Suprapubic skin (tissue), 3 donors: ENCODE measurements around the gene PPP1CB.

Experiments
- CTCF ChIP-seq, 2 donors: fragments of 200-600 bp in 1 of 2; fragments of 450-650 bp in 1 of 2; sonication (generic) in 1 of 2; IDR thresholded peaks; one replicate each; pipeline ENCODE4 v1.5.1; 2016 to 2019; ENCODE audit warnings: antibody characterized with exemption in 2 of 2, mild to moderate bottlenecking in 1 of 2, moderate library complexity in 1 of 2
- EP300 ChIP-seq: sonication (generic); formaldehyde crosslinking; IDR thresholded peaks from one replicate; pipeline ENCODE4 v1.6.1; 2017; ENCODE audit warnings: antibody characterized with exemption

GRCh38 chr2:28748176-28748575 lies 3.5 kb upstream of the PPP1CB start:
- TF ChIP-seq CTCF (IDR thresholded peaks at IDR 0.05) (no peak), EP300 (no peak)
